SK-N-SH treated with all-trans-retinoic acid at 6 μM for 48 hours (cell line): ENCODE measurements around the gene MRPL27.
"Not testable (repeated sequence)": the region's sequence is repeated elsewhere in the genome, so short reads cannot be mapped to it uniquely, and the experiment has no call there.

Experiments used
- ATAC-seq: fragments of 200-7000 bp; cut with Tn5 transposase; 3 replicates; pipeline ENCODE4 v1.9.1; 2020; ENCODE audit warnings: mild to moderate bottlenecking, moderate library complexity
- BACH2 ChIP-seq: fragments of 250-450 bp; sonication (Bioruptor Pico); IDR thresholded peaks from 2 replicates; pipeline ENCODE4 v1.9.0; 2021; ENCODE audit warnings: mild to moderate bottlenecking, borderline replicate concordance
- CSDC2 ChIP-seq: fragments of 250-450 bp; sonication (Bioruptor Pico); IDR thresholded peaks from 2 replicates; pipeline ENCODE4 v1.5.0; 2020; ENCODE audit warnings: mild to moderate bottlenecking, moderate library complexity
- ISL1 ChIP-seq: fragments of 250-450 bp; sonication (Bioruptor Pico); IDR thresholded peaks from 2 replicates; pipeline ENCODE4 v2.1.2; 2022; ENCODE audit warnings: mild to moderate bottlenecking, moderate library complexity
- OSR1 ChIP-seq: fragments of 250-450 bp; sonication (Bioruptor Pico); IDR thresholded peaks from 2 replicates; pipeline ENCODE4 v1.8.0; 2022; ENCODE audit warnings: moderate library complexity, mild to moderate bottlenecking, inconsistent platforms
- PPARA ChIP-seq: fragments of 250-450 bp; sonication (Bioruptor Pico); IDR thresholded peaks from 2 replicates; pipeline ENCODE4 v1.5.0; 2020; ENCODE audit warnings: mild to moderate bottlenecking, borderline replicate concordance
- RARB ChIP-seq: fragments of 250-450 bp; sonication (Bioruptor Pico); IDR thresholded peaks from 2 replicates; pipeline ENCODE4 v1.8.0; 2021; ENCODE audit warnings: mild to moderate bottlenecking, moderate library complexity
- SNAI2 ChIP-seq: fragments of 250-450 bp; sonication (Bioruptor Pico); IDR thresholded peaks from 2 replicates; pipeline ENCODE4 v1.5.0; 2020; ENCODE audit warnings: mild to moderate bottlenecking, moderate library complexity
- TCF4 ChIP-seq: fragments of 250-450 bp; sonication (Bioruptor Pico); IDR thresholded peaks from 2 replicates; pipeline ENCODE4 v1.8.0; 2021; ENCODE audit warnings: mild to moderate bottlenecking, moderate library complexity, borderline replicate concordance
- ZFP3 ChIP-seq: fragments of 250-450 bp; sonication (Bioruptor Pico); IDR thresholded peaks from 2 replicates; pipeline ENCODE4 v1.5.0; 2020; ENCODE audit warnings: mild to moderate bottlenecking, moderate library complexity
- ZFP30 ChIP-seq: fragments of 450-650 bp; formaldehyde crosslinking; IDR thresholded peaks from 2 replicates; pipeline ENCODE4 v1.5.0; 2022; ENCODE audit warnings: mild to moderate bottlenecking, moderate library complexity
- ZNF565 ChIP-seq: fragments of 450-650 bp; formaldehyde crosslinking; conservative IDR thresholded peaks from 2 replicates; pipeline ENCODE4 v1.5.0; 2020; ENCODE audit warnings: low read depth, mild to moderate bottlenecking, moderate library complexity
- ZNF70 ChIP-seq: fragments of 450-650 bp; formaldehyde crosslinking; IDR thresholded peaks from 2 replicates; pipeline ENCODE4 v1.5.0; 2020; ENCODE audit warnings: mild to moderate bottlenecking, moderate library complexity
- ZNF8 ChIP-seq: fragments of 450-650 bp; formaldehyde crosslinking; IDR thresholded peaks from 2 replicates; pipeline ENCODE4 v1.5.0; 2020; ENCODE audit warnings: mild to moderate bottlenecking, moderate library complexity
- TF ChIP-seq, protein P1 (sequence below): fragments of 250-450 bp; sonication (Bioruptor Pico); IDR thresholded peaks from 2 replicates; pipeline ENCODE4 v1.8.0; 2021; ENCODE audit warnings: low read depth, mild to moderate bottlenecking, moderate library complexity, borderline replicate concordance
- TF ChIP-seq, protein P2 (sequence below): fragments of 250-450 bp; sonication (Bioruptor Pico); IDR thresholded peaks from 2 replicates; pipeline ENCODE4 v1.5.0; 2020; ENCODE audit warnings: mild to moderate bottlenecking, moderate library complexity
- TF ChIP-seq, protein P3 (sequence below): fragments of 250-450 bp; sonication (Bioruptor Pico); IDR thresholded peaks from 2 replicates; pipeline ENCODE4 v1.8.0; 2020; ENCODE audit warnings: mild to moderate bottlenecking, moderate library complexity, borderline replicate concordance

MRPL27 gene

DNA sequence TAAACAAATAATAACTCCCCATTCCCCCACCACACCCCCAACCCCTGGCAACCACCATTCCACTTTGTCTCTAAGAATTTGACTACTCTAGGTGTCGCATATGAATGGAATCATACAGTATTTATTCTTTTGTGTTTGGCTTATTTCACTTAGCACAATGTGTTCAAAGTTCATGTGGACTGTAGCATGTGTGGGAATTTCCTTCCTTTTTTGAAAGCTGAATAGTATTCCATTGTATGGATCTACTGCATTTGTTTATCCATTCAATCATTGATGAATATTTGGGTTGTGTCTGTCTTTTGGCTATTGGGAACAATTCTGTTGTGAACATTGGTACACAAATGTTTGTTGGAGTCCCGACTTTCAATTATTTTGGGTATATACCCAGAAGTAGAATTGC lies 49.8 kb upstream of the MRPL27 start (continued):
- TF ChIP-seq, protein P1, sequence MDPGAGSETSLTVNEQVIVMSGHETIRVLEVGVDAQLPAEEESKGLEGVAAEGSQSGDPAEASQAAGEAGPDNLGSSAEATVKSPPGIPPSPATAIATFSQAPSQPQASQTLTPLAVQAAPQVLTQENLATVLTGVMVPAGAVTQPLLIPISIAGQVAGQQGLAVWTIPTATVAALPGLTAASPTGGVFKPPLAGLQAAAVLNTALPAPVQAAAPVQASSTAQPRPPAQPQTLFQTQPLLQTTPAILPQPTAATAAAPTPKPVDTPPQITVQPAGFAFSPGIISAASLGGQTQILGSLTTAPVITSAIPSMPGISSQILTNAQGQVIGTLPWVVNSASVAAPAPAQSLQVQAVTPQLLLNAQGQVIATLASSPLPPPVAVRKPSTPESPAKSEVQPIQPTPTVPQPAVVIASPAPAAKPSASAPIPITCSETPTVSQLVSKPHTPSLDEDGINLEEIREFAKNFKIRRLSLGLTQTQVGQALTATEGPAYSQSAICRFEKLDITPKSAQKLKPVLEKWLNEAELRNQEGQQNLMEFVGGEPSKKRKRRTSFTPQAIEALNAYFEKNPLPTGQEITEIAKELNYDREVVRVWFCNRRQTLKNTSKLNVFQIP (CRISPR knock-in tag) = no peak

DNA sequence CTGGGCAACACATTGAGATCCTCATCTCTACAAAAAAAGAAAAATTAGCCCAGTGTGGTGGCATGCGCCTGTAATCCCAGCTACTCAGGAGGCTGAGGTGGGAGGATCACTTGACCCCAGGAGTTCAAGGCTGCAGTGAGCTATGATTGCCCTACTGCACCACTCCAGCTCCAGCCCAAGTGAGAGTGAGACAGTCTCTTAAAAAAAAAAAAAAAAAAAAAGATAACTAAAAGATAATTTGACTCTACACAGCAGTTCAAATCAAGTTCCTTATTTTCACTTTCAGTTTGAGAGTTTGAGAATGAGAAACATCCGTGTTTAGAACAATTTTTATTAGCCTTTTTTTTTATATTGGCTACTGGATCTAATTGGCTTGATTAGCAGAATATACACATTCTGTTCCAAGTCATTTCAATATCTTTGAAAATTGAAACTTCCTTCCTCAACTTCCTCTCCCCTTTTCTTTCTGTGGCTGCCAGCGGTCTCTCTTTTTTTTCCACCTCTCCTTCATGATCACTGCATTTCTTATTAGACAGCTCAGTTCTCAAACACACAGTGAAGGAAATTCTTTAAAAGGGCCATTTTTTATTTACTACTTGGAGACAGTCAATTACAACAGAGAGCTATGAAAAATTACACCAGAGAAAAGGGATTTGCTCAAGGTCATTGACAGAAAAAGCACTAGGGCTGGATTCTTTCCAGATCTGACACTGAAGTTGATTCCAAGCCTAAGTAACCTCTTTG lies 48.5 kb upstream of the MRPL27 start:
- TF ChIP-seq ZNF8 (CRISPR knock-in tag) = no peak
- TF ChIP-seq ZFP3 (CRISPR knock-in tag) = no peak
- TF ChIP-seq OSR1 (CRISPR knock-in tag) = no peak
- TF ChIP-seq PPARA (CRISPR knock-in tag) = no peak
- no peak for TF ChIP-seq RARB (CRISPR knock-in tag)
- TF ChIP-seq, protein P2, sequence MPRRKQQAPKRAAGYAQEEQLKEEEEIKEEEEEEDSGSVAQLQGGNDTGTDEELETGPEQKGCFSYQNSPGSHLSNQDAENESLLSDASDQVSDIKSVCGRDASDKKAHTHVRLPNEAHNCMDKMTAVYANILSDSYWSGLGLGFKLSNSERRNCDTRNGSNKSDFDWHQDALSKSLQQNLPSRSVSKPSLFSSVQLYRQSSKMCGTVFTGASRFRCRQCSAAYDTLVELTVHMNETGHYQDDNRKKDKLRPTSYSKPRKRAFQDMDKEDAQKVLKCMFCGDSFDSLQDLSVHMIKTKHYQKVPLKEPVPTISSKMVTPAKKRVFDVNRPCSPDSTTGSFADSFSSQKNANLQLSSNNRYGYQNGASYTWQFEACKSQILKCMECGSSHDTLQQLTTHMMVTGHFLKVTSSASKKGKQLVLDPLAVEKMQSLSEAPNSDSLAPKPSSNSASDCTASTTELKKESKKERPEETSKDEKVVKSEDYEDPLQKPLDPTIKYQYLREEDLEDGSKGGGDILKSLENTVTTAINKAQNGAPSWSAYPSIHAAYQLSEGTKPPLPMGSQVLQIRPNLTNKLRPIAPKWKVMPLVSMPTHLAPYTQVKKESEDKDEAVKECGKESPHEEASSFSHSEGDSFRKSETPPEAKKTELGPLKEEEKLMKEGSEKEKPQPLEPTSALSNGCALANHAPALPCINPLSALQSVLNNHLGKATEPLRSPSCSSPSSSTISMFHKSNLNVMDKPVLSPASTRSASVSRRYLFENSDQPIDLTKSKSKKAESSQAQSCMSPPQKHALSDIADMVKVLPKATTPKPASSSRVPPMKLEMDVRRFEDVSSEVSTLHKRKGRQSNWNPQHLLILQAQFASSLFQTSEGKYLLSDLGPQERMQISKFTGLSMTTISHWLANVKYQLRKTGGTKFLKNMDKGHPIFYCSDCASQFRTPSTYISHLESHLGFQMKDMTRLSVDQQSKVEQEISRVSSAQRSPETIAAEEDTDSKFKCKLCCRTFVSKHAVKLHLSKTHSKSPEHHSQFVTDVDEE (CRISPR knock-in tag) = no peak
- ATAC-seq = no peak

DNA sequence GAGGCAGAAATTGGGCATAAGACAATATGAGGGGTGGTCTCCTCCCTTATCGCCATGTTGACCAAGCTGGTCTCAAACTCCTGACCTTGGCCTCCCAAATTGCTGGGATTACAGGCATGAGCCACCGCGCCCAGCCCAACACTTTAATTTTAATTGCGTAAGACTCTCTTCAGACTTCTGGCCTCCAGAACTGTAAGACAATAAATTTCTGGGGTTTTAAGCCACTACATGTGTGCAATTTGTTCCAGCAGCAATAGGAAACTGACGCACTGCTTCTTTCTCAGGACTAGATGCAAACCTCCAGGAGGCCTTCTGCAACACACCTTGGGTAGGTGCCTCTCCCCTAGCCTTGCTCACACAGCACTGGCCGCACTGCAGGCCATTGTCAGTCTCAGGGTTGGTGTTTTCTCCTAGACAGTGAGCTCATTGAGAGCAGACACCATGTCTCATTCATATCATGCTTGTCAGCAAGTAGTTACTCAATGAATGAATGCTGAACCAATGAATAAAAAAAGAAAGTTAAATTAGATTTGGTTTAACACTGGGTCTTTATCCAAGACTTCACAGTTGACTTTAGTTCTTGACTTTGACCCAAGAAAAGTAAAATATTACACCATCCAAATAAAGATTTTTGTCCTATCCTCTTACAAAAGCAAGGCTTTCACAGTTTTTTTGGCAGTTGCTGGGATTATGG lies 47.6 kb upstream of the MRPL27 start:
- TF ChIP-seq TCF4 (CRISPR knock-in tag) (no peak), CSDC2 (CRISPR knock-in tag) (no peak), RARB (CRISPR knock-in tag) (no peak), ZNF70 (CRISPR knock-in tag) (no peak), ZNF565 (CRISPR knock-in tag) (no peak)
- TF ChIP-seq, all 23 proteins: peak for 0
- no peak for ATAC-seq

DNA sequence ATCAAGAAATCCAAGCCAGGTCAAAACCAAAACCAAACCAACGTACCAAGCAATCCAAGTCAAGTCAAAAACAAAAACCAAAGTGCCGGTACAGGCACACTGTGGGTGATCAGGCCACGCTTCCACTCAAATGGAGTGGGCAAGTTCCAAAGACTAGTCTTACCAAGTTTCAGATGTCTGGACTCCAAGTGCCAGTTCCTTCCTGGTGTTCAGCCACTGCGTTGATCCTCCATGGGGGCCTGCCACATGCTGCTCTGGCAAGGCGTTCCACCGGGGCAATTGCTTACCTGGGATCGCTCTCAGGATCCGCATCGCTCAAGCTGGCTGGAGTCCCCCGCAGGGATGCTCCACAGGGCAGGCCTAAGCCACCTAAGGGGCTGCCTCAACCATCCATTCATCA lies 46.6 kb upstream of the MRPL27 start:
- ATAC-seq = not testable (repeated sequence)

DNA sequence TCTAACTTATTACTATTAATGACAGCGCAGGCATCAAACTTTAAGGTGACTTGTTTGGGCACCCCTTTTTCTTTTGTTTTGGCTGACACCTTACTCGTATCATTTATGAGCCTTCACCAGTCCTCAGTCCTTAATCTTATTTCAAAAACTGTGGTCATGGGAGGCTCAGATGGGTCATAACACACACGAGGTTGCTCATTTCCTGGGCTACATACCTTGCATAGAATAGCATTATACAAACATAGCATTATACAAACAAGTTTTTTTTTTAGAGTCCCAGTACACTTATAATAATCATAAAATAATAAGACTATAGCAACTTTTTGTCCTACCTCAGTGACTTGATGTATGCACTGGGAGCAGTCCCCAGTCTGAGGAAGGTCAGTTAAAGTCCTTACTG lies 41.8 kb upstream of the MRPL27 start:
- ATAC-seq = no peak
- TF ChIP-seq CSDC2 (CRISPR knock-in tag) (no peak), BACH2 (CRISPR knock-in tag) (no peak), TCF4 (CRISPR knock-in tag) (no peak), ZFP30 (CRISPR knock-in tag) (no peak), SNAI2 (CRISPR knock-in tag) (no peak), ZFP3 (CRISPR knock-in tag) (no peak), ISL1 (CRISPR knock-in tag) (no peak)
- TF ChIP-seq, protein P3, sequence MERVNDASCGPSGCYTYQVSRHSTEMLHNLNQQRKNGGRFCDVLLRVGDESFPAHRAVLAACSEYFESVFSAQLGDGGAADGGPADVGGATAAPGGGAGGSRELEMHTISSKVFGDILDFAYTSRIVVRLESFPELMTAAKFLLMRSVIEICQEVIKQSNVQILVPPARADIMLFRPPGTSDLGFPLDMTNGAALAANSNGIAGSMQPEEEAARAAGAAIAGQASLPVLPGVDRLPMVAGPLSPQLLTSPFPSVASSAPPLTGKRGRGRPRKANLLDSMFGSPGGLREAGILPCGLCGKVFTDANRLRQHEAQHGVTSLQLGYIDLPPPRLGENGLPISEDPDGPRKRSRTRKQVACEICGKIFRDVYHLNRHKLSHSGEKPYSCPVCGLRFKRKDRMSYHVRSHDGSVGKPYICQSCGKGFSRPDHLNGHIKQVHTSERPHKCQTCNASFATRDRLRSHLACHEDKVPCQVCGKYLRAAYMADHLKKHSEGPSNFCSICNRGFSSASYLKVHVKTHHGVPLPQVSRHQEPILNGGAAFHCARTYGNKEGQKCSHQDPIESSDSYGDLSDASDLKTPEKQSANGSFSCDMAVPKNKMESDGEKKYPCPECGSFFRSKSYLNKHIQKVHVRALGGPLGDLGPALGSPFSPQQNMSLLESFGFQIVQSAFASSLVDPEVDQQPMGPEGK (CRISPR knock-in tag) = no peak
- TF ChIP-seq, protein P2 (CRISPR knock-in tag) = no peak
- TF ChIP-seq, all 23 proteins: peak for 0
